ENCODE measurements around the gene CEP164. TPM values are rescaled to one million over a fixed set of nuclear protein-coding genes. Genes with fewer than 3 reads are reported as not detected.

The CEP164 gene
- total and polyA plus RNA-seq, 2 of the 8 experiments (the other 6 are each of a cell fraction or from before 2014, with no cell fraction given), result 8.4 to 20.8 TPM

GRCh38 chr11:117431436-117431835 lies 103.8 kb downstream of the CEP164 start:
- Histone ChIP-seq H3K9me3 (ENCODE audit: insufficient read depth in 2 of 2, low read depth in 1 of 2, low read length in 1 of 2) (no peaks in the 10 kb centered on the region), H2AK5ac (ENCODE audit: low read depth, low read length) (no peak overlapping the region), H3K4me1 (replicated peaks in 1 of 4; ENCODE audit: control insufficient read depth in 3 of 4, insufficient read depth in 4 of 4, low read length in 3 of 4) (peaks cover 0 to 7% (median 4%) of the 10 kb centered on the region in 4 experiments; a peak in 6 of 7 replicates), H2AFZ (ENCODE audit: low read length) (no peak overlapping the region), H2BK12ac (ENCODE audit: low read depth, low read length) (no peak overlapping the region), H2BK20ac (ENCODE audit: low read length) (no peak overlapping the region), H3K79me1 (ENCODE audit: low read depth, low read length) (no peaks in the 10 kb centered on the region), H4K91ac (replicated peaks; ENCODE audit: insufficient read length, low read length) (no peak overlapping the region), H2BK15ac (ENCODE audit: low read length) (no peak overlapping the region), H3K23ac (ENCODE audit: insufficient read length) (no peak overlapping the region), H3K56ac (replicated peaks; ENCODE audit: insufficient read length, low read depth, low read length) (no peak overlapping the region), H3K36me3 (ENCODE audit: control insufficient read depth in 2 of 4, insufficient read depth in 4 of 4, low read length in 3 of 4) (no peaks in the 10 kb centered on the region), H3K4me3 (ENCODE audit: extremely low read depth in 1 of 4, insufficient read depth in 2 of 4, low read depth in 3 of 4, low read length in 4 of 4) (no peak overlapping the region), H3K79me2 (ENCODE audit: control insufficient read depth in 1 of 2, insufficient read depth in 2 of 2, low read length in 2 of 2) (no peaks in the 10 kb centered on the region), H4K5ac (ENCODE audit: insufficient read length, low read depth, low read length) (no peak overlapping the region), H2BK5ac (ENCODE audit: low read depth, low read length) (no peak overlapping the region), H3K23me2 (ENCODE audit: low read depth, low read length) (peaks cover 8% of the 10 kb centered on the region), H3K4me2 (ENCODE audit: insufficient read depth in 1 of 2, low read depth in 2 of 2, low read length in 2 of 2) (no peak overlapping the region), H3K27me3 (replicated peaks in 1 of 4; ENCODE audit: control insufficient read depth in 3 of 4, extremely low read depth in 1 of 4, insufficient read depth in 3 of 4, low read length in 3 of 4) (no peaks in the 10 kb centered on the region), H3K14ac (ENCODE audit: insufficient read length) (no peak overlapping the region), H3K27ac (ENCODE audit: low read depth, low read length) (no peak overlapping the region), H3K18ac (ENCODE audit: extremely low read depth, low read length) (no peak overlapping the region), H3K4ac (replicated peaks; ENCODE audit: insufficient read length, low read depth, low read length) (no peak overlapping the region), H4K8ac (ENCODE audit: extremely low read depth, insufficient read depth, low read length) (no peak overlapping the region), H3K9ac (replicated peaks in 1 of 4; ENCODE audit: extremely low read depth in 1 of 4, low read depth in 3 of 4, low read length in 3 of 4) (no peak overlapping the region), H4K20me1 (replicated peaks in 1 of 2; ENCODE audit: control insufficient read depth in 1 of 2, insufficient read depth in 2 of 2, low read length in 2 of 2) (no peaks in the 10 kb centered on the region), H2BK120ac (replicated peaks; ENCODE audit: low read depth, low read length) (no peak overlapping the region)
- no peak for FAIRE-seq
- no peak for TF ChIP-seq SIX5 (IDR thresholded peaks at IDR 0.05; ENCODE audit: low read depth, low read length)
- TF ChIP-seq TAF7 (optimal IDR thresholded peaks at IDR 0.05; ENCODE audit: borderline replicate concordance, low read depth, low read length), result no peak
- no peak for TF ChIP-seq HDAC6 (IDR thresholded peaks at IDR 0.05; ENCODE audit: low read depth, low read length)
- no peak for TF ChIP-seq FOSL1 (IDR thresholded peaks at IDR 0.05; ENCODE audit: insufficient read depth, low read depth, low read length)
- no peak for TF ChIP-seq KDM5A (IDR thresholded peaks at IDR 0.05; ENCODE audit: low read length)
- no peak for DNase-seq (ENCODE audit: low read depth in 1 of 2, low spot score in 2 of 2)
- ChIA-PET POLR2A (ENCODE audit: partially characterized antibody) (no interaction called here), CTCF (ENCODE audit: partially characterized antibody) (interaction anchor here (0.7 to 10.9 kb wide), 5 partner anchors 12 to 384 kb away, joined by 3 to 142 read pairs (median 4); no protein-coding TSS in a partner anchor)
- WGBS, 2 experiments (ENCODE audit: extremely low coverage in 1 of 2, insufficient coverage in 1 of 2, insufficient read length in 1 of 2, insufficient replicate concordance in 2 of 2, low coverage in 1 of 2, low lambda C conversion rate in 2 of 2, missing lambda C conversion rate in 1 of 2), result 96% methylated on average over 7 of the region's 7 CpGs; no CpG with 5 or more reads in 1 of the 2 experiments
